Inflammatory macrophage treated with lipopolysaccharide for 4 hours (primary cell): ENCODE data around the gene TULP3.

Source experiments
- DNase-seq: peaks from one replicate; pipeline ENCODE4 v3.0.0-alpha.2; 2020

TULP3 gene

GRCh38 chr12:2930865-2931264 is 40.2 kb downstream of the TULP3 start:
- DNase-seq = no peak

DNA sequence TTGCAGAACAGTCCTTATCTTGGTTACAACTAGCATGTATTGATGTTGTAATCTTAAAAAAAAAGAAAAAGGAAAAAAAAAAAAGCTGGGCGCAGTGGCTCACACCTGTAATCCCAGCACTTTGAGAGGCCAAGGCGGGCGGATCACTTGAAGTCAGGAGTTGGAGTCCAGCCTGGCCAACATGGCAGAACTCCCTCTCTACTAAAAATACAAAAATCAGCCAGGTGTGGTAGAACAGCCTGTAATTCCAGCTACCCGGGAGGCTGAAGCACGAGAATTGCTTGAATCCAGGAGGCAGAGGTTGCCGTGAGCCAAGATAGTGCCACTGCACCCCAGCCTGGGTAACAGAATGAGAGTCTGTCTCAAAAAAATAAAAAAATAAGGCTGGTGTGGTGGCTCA is 42.9 kb downstream of the TULP3 start:
- DNase-seq = no peak

DNA sequence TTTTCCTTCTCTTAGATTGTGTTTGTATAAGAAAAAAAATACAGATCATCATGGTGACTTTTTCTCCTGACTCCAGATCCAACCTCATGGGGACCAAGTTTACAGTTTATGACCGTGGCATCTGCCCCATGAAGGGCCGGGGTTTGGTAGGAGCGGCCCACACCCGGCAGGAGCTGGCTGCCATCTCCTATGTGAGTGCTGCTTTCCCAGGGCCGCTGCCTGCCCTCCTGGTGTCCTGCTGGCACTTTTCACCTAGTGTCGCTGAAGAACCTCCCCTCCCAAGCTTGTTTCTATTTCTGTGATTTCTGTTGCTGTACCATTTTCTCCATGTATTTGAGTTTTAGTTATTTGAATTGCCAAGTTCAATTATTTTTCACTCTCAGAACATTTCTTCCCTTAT is 43.7 kb downstream of the TULP3 start:
- DNase-seq = no peak

DNA sequence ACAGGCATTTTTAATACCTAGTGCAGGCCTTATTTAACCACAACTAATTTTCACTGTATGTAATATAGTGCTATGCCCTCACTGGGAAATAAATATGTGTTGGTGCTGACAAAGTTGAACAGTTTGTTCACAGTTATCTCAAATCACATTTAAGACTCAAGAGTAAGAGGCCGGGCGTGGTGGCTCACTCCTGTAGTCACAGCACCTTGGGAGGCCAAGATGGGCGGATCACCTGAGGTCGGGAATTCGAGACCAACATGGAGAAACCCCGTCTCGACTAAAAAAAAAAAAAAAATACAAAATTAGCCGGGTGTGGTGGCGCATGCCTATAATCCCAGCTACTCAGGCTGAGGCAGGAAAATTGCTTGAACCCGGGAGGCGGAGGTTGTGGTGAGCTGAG is 45.6 kb downstream of the TULP3 start:
- DNase-seq = no peak

GRCh38 chr12:2937500-2937899 is 46.8 kb downstream of the TULP3 start:
- no peak for DNase-seq

DNA sequence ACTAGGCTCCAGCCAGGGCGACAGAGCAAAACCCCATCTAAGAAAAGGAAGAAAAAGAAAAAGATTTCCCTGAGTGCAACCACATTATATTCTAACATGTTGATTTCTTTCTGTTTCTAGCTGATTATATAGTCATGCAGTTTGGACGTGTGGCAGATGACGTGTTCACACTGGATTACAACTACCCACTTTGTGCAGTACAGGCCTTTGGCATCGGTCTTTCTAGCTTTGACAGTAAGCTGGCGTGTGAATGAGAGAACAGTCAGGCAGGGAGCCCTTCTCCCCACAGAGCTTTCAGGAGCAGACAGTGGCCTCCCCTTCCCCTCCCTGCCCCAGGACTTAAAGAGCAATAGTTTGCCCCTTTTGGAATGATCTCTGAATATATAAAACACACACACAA is 48.5 kb downstream of the TULP3 start:
- DNase-seq = no peak

DNA sequence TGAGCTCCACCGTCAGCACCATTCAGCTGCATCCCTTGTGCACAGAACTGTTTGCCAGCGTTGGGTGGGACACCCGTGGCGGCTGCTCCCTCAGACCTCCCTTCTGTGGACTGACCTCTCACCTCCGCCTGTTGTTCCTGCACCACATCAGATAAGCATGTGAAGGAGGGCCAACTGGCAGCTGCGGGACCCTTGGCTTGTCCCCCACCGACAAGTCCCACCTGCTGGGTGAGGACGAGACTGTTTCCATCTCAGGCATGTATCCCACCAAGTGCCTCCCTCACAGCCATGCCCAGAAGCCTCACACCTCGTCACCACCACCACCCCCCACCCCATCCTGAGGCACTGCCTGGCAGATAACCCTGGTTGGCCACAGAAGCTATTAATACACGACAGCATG is 49.9 kb downstream of the TULP3 start:
- DNase-seq = no peak

- DNase-seq = no peak
Observed at GRCh38 chr12:2941524-2941923, 50.8 kb downstream of the TULP3 start.

DNA sequence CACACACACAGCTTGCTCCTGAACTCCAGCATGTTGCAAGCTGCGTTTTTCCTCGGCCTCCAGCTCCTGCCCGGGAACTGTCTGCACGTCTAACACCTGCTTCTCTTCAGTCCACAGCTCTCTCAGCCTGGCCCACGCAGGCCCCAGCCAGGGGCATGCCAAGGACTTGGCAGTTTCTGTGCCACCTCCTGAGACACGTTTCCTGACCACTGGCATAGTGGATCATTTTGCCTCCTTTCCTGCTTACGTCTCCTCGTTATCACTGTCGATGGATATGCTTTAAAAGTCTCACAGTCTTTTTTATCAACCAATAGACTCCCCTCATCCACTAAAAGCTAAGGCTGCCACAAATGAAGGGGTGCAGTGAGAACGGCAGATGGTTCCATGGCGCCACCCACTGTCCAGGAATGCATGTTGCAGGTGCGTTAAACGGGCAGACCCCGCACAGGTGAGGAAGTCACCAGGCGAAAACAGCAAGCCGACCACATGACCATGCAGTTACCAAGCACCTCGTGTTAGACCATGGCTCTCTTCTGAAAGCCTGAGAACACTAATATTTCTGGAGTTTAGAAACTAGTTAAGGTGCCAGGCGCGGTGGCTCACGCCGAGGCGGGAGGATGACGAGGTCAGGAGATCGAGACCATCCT is 53.8 kb downstream of the TULP3 start:
- peak; percentile 16 for DNase-seq

DNA sequence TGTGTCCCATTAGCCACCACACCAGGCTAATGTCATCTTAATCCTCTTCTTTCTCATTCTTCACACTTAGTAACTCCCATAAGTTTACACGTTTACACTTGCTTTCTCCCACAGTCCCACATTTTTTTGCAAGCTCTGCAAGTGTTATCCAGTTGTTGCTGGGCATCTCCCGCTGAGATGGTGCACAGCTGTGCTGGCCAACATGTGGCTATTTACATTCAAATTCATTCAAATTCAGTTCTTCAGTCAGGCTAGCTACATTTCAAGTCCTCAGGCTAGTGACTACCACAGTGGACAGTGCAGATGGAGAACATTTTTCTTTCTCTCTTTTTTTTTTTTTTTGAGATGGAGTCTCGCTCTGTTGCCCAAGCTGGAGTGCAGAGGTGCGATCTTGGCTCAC is 58.7 kb downstream of the TULP3 start:
- DNase-seq = no peak

DNA sequence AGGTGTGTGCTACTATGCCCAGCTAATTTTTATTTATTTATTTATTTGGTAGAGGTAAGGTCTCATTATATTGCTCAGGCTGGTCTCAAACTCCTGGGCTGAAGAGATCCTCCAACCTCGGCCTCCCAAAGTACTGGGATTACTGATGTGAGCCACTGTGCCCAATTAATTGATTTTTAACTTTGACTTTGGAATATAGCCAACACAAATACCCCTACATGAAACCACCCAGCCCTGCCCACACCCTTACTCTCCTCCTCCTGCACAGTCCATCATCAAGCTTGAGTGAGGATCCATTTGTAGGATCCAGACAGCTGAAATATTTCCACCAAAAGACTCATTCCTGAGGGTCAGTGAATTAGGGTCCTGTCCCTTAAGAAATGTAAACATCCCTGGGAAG is 65.2 kb downstream of the TULP3 start:
- DNase-seq = no peak

GRCh38 chr12:2957816-2958431 is 67.2 kb downstream of the TULP3 start:
- DNase-seq = no peak

DNA sequence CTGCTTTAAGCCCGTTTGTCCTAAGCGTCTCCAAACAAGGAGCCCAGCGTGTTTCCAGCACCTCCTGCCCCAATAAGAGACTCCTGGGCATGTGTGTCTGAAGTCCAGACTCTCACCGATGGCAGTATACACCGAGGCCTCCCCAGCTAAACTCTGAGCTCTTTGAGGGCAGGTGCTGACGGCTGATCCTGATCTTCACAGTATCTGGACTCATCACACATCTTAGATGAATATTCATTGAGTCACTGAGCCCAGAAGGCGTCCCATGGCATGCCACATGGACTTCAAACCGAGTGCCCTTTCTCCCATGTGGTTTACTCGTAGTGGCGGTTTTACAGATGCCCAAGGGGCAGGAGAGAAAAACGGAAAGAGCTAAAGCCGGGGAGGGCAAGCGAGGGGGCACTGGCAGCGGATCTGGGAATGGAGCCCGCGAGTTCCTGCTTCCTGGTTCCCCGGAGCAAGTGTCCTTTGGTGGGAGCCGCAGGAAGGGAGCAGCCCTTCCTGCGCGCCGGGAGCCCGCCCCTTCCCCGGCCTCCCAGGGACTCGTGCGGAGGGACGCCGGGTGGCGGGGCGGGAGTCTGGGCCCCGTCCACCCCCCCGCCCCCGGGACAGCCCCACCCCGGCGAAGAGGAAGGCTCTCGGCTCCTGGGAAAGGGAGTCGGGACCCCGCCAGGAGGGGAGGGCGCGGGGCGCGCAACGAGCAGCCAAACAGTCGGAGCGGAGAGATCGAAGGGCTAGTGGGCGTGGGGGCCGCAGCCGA is 67.9 kb downstream of the TULP3 start:
- no peak for DNase-seq

DNA sequence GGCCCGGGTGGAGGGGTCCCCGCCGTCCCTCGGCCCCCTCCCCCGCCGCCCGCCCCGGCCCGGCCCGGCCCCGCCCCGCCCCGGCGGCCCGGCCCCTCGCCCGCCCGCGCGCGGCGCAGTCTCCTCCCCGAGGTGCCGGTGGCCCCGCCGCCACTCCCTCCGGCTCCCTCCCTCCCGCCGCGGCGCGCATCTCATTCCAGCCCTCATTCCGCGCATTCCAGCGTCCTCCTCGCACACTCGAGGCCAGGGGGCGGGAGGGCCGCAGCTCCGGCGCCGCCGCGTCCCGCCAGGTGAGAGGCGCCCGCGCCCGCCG is 68.5 kb downstream of the TULP3 start, which contains the start of gene TEAD4:
TEAD4 (plus strand) TSS at position 206 of the 313 bp plus-strand sequence.
- DNase-seq = no peak

DNA sequence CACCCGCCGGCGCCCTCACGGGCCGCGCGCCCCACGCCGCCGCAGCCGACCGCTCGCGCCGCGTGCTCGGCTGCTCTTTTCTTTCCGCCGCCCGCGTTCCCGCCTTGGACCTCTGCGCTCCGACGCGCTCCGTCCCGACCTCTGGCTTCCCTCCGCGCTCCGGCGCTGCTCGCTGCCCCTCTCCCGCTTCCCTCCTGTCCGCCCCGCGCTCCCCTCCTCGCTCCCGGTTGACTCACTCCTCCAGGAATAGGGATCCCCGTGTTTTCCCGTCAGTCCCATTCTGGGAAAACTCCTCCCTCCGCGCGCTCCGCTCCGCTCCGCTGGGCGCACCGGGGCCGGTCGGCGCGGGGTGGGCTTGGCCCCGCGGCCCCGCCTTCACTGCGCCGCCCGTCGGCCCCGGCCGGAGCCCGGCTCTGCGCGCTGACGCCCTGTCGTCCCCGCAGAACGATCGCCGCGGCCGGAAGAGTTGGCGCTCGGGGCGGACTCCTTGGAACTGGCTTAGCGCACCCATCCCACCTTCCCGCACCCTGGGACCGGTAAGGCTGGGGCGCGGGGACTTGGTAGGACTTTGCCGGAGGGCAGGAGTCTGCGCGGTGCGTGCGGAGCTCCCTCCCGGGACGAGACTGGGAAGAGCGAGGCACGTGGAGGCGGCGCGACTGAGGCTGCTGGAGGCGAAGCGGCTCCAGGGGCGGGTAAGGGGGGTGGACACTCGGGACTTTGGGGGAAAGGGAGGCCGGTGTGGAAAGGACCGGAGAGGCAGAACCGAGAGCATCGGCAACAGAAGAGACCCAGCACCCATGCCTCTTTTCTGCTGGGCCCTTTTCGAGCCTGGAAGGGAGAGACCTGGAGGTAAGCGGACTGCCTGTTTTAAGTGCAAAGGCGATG is 69.1 kb downstream of the TULP3 start:
- no peak for DNase-seq

- no peak for DNase-seq
Observed at GRCh38 chr12:2960390-2960956, 69.8 kb downstream of the TULP3 start.

DNA sequence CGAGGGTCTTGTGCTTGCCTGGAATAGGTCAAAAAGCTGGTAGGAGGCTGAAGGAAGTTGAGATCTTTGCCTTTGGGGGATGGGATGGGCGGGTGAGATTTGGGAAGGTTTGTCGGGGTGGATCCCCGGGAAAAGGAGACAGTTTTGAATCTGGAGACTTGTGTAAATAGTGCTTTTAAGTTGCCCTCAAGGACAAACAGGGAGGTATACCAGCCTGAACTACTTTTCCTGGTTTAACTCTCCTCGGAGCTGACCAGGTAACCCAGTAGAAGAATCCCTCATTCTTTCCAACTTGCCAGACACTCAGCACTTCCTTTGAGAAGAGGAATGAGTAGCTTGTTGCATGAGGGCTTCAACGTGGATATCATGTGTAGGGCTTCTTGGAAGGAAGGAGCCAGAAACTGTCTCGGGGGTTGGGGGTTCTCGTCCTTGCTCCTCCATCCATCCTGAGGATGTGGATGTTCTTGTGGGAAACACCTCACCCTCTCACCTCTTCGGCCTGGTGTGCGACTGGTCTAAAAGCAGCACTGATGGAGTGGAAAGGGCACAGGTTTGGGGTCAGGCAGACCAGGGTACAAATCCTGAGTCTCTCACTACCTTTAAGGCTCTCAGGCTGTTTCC is 70.4 kb downstream of the TULP3 start:
- no peak for DNase-seq

DNA sequence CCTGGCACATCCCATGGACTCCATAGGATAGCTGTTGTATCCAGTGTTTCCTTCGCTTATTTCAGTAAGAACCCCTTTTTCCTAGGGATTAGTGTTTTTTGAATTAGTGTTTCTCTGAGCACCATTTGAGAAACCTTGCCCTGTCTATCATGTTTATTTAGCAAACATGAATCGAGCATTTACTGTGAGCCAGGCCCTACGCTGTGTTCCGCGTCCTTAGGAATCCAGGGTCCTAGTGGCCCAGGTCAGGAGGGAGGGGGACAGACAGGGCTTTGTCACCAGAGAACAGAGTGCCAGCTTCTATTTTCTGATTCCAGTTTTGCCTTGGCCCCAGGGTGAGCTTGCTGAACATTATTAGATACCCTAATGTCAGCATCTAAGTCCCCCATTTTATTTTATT is 71.0 kb downstream of the TULP3 start:
- DNase-seq = no peak

- no peak for DNase-seq
Observed at GRCh38 chr12:2963154-2963759, 72.6 kb downstream of the TULP3 start.

DNA sequence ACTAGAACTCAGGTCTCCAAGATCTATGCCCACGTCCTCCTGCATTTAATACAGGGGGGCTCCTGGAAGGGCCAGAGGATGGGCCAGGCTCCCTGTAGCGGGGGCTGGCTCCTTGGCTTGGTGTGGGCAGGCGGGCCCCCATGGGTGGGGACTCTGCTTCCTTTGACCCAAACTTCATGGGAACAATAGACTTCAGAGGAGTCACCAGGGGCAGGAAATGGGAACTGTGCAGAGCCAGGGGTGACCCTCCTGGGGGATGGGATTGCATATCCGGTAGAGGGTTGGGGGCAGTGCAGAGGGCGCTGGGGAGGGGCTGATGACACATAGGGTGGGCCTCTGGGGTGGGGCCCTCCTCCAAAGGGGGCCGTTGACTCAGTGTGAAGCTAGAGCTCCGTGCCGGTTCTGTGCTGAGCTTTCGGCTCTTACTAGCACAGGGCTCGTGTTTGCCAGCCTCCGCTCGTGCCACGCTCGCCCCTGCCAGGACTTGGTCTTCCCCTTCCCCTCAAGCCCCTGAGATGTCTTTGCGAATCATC is 73.1 kb downstream of the TULP3 start:
- no peak for DNase-seq

DNA sequence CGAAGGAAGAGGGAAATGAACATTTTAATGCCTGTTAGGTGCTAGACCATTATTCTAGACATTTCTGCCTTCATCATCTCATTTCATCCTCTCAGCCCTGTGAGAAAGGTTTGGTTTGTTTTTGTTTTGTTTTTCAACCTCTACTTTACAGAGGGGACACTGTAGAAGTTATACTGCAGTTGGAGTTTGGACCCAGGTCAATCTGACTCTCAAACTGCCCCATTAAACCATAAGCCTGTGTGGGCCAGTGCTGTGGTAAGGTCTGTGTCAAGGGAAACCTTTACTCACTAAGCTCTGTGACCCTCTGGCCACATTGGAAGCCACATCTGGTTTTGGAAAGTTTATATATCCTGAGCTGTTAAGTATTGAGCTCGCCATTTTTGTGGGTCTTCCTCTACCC is 77.0 kb downstream of the TULP3 start:
- no peak for DNase-seq

GRCh38 chr12:2970744-2971143 is 80.1 kb downstream of the TULP3 start:
- DNase-seq = no peak
